Ramos (cell line): Measurements from ENCODE around the gene PAX7.

ENCODE experiments used
- in situ Hi-C: fragments of 300-500 bp; cut with MboI; formaldehyde crosslinking; loops from one replicate; pipeline ENCODE4 v1.14.3; 2022; ENCODE audit warnings: low sequenced_read_pairs; ENCODE audit not compliant: unreplicated experiment

Gene PAX7

GRCh38 chr1:18640228-18641004, 9.8 kb downstream of the PAX7 start:
- in situ Hi-C loops, result no loop called here

- in situ Hi-C loops, result no loop called here
Measured at GRCh38 chr1:18641005-18641941, 10.6 kb downstream of the PAX7 start.

GRCh38 chr1:18642278-18643095, 11.8 kb downstream of the PAX7 start:
- in situ Hi-C loops, result no loop called here

GRCh38 chr1:18643154-18644012, 12.7 kb downstream of the PAX7 start:
- in situ Hi-C loops, result no loop called here

GRCh38 chr1:18644013-18644399, 13.4 kb downstream of the PAX7 start:
- in situ Hi-C loops, result no loop called here

- in situ Hi-C loops, result no loop called here
Measured at GRCh38 chr1:18644446-18644845, 13.8 kb downstream of the PAX7 start.

GRCh38 chr1:18644973-18645746, 14.5 kb downstream of the PAX7 start:
- in situ Hi-C loops, result no loop called here

- in situ Hi-C loops, result no loop called here
Measured at GRCh38 chr1:18645747-18646090, 15.1 kb downstream of the PAX7 start.

- in situ Hi-C loops, result no loop called here
Measured at GRCh38 chr1:18646091-18646785, 15.6 kb downstream of the PAX7 start.

GRCh38 chr1:18646786-18647410, 16.3 kb downstream of the PAX7 start:
- in situ Hi-C loops, result no loop called here

GRCh38 chr1:18647681-18648214, 17.1 kb downstream of the PAX7 start:
- in situ Hi-C loops, result no loop called here

GRCh38 chr1:18649693-18650370, 19.2 kb downstream of the PAX7 start:
- in situ Hi-C loops, result no loop called here

- in situ Hi-C loops, result no loop called here
Measured at GRCh38 chr1:18651713-18652112, 21.1 kb downstream of the PAX7 start.

GRCh38 chr1:18652791-18653190, 22.1 kb downstream of the PAX7 start:
- in situ Hi-C loops, result no loop called here

GRCh38 chr1:18653367-18653766, 22.7 kb downstream of the PAX7 start:
- in situ Hi-C loops, result no loop called here

GRCh38 chr1:18653916-18654315, 23.3 kb downstream of the PAX7 start:
- in situ Hi-C loops, result no loop called here

GRCh38 chr1:18654599-18654998, 24.0 kb downstream of the PAX7 start:
- in situ Hi-C loops, result no loop called here
